NCI-H1105 treated with DMSO at 0.1 percent for 48 hours (cell line): ENCODE data around the gene PCDH8.

Source experiments
- DNase-seq: peaks from one replicate; lab custom pipeline; 2025; lab: John Stamatoyannopoulos, UW

Gene PCDH8

DNA sequence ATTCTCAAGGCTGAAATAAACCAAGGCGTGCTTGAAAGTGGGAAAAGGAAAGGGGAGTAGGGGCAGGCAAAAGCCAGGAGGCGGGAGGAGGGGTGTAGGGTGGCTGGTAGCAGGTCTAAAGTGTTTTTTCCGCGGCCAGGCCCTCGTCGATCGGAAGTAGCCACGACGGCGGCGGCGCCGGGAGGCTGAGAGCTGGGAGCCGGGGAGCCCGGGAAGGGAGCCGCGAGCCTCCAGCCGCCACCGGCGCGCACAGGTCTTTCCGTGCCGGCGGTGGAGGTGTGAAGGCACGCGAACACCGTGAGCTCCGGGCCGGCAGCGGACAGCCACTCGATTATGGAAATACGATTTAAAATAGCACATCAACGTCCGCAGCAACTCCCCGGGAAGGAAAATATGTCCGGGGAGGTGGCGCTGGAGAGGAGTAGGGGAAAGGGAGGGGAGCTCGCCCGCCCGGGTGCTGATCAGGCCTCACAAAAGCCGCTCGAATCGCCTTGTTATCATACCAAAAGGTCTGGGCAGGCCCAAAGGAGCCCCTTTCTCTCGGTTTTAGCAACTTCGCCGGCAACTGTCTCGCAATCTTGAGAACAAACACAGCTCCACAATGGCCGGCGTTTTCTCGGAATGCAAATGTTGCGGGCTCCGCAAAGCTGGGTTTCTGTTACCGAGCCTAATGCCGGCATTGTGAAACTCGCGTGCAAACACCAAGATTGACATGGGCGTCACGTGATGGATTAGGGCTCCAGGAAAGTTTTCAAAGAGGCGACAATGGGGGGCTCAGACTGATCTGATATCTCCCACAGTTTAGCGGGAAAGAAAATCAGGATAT, 2.9 kb upstream of the PCDH8 start:
- DNase-seq = peak; percentile 29

- DNase-seq = peak; percentile 33
Measured at GRCh38 chr13:52850396-52851136, 2.1 kb upstream of the PCDH8 start.

- DNase-seq = no peak
Measured at GRCh38 chr13:52850072-52850395, 1.6 kb upstream of the PCDH8 start.

- DNase-seq = peak; percentile 34
Measured at GRCh38 chr13:52849291-52850071, 1.0 kb upstream of the PCDH8 start.

- no peak for DNase-seq
Measured at GRCh38 chr13:52847682-52848432, 583 bp downstream of the PCDH8 start.

DNA sequence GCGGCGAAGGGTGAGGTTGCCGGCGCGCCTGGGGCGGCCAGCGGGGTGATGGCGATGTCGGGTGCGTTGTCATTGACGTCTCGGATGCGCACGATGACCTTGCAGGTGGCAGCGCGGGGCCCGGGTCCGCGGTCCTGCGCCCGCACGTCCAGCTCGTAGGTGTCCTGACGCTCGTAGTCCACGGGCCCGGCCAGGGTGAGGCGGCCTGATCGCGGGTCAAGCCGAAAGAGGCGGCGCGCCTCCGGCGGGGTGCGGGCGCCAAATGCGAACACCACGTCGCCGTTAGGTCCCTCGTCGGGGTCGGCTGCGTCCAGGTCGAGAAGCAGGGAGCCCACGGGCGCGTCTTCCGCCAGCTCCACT, 1.1 kb downstream of the PCDH8 start:
- no peak for DNase-seq

DNA sequence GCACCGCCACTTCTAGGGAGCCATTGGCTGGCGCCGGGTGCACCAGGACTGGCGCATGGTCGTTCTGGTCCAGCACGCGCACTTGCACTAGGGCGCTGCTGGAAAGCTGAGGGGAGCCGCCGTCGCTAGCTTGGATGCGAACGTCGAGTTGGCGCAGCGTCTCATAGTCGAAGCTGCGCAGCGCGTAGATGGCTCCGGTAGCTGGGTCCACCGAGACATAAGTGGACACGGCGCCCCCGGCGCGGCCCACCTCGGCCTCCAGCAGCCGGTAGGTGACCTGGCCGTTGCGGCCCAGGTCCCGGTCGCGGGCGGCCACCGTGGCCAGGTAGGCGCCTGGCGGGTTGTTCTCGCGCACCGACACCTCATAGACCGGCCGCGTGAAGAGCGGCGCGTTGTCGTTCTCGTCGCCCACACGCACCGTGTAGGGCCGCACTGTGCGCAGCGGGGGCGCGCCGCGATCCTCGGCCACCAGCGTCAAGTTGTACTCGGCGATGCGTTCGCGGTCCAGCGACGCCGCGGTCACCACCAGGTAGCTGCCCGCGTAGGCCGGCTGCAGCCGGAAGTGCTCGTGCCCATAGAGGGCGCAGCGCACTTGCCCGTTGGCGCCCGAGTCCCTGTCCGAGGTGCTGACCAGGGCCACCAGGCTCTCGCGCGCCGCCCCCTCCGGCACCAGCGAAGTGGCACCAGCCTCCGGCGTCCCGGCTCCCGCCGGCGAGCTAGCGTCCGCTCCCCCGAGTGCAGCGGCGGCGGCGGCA, 1.7 kb downstream of the PCDH8 start:
- no peak for DNase-seq

- DNase-seq = no peak
Measured at GRCh38 chr13:52845766-52846566, 2.5 kb downstream of the PCDH8 start.

- DNase-seq = peak; percentile 48
Measured at GRCh38 chr13:52845334-52845761, 3.1 kb downstream of the PCDH8 start.

GRCh38 chr13:52844836-52845235, 3.6 kb downstream of the PCDH8 start:
- DNase-seq = no peak

- peak; percentile 24 for DNase-seq
Measured at GRCh38 chr13:52842441-52842840, 6.0 kb downstream of the PCDH8 start.

DNA sequence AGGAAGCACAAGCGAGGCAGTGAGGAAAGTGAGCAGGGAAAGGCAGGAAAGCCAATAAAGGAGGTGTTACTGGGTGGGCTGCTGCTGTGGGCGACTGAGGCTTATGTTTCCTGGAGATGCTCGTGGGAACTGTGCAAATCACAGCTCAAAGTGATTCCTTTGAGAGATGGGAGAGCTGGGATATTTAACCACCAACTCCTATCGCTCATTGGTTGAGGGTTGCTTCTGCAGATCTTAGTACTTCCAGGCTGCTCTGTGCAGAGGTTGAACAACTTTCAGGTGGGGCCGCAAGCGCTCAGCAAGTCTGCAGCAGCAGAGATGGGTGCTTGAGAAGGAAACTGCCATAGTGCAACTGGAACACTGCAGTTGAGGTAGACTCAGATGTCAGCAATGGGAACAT, 8.4 kb downstream of the PCDH8 start:
- no peak for DNase-seq

DNA sequence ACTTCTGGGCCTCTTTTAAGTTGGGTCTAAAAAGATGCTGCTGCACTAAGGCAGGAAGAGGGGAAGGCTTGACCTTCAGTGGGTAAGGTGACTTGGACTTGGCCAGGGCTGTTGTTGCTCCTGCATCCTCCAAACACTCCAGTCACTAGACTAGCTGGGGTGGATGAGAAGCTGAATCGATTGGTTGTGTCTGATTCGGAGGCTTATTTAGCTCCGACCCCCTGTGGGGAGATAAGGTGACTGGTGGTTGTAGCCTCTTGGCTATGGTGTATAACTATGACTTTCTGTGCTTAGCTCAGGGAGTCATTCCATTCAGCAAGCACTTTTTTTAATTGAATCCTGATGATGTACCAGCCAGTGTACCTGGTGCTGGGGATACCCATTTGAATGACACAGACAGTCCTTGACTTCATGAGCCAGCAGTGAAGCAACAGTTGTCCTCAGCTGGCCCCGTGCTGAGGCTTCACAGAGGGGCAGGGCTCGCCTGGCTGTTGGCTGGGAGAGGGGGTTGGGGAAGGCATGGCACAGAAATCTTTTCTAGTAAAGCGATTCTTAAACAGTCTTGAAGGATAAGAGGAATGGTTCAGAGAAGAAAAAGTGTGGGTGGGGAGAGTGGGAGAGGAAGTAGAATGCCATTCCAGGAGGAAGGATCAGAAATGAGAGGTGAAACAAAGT, 9.9 kb downstream of the PCDH8 start:
- DNase-seq = no peak

DNA sequence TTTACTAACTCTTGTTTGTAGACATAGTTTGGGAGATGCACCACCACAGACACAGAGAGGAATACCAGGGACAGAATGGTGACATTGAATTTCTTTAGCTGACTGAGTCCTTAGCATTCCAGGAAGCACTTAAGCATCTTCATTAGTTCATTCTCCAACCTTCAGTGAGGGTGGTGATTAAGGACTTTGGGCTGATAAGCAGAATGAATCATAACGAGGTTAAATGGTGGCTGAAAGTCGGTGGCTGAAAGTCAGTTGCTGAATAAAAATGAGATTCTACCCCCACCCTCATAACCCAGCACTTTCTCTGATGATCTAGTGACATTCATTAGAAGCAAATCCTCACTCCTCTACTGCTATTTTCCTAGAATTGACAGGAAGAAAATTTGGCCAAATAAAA, 10.6 kb downstream of the PCDH8 start:
- no peak for DNase-seq

DNA sequence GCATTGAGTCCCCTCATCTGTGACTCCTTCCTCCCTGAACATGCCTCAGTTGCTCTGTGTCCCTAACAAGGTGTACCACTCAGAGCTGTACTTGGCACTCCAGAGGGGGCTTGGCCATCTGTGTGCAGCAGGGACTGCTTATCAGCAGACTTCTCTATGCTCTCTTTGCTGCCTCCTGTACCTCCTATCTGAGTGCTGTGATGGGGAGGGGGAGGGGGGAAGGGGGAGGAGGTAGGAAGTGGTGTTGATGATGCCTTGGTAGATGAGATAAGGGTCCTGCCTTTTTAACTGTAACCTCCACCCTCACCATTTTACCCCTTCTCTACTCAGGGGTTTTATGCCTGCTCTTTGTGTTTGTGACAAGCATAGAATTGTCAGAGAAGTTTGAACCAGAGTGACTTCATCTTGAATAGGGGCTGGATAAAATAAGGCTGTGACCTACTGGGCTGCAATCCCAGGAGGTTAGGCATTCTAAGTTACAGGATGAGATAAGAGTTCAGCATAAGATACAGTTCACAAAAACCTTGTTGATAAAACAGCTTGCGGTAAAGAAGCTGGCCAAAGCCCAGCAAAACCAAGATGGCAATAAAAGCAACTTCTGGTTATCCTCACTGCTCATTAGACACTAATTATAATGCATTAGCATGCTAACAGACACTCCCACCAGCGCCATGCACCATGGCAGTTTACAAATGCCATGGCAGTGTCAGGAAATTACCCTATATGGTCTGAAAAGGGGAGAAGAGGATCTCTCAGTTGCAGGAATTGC, 13.2 kb downstream of the PCDH8 start:
- no peak for DNase-seq

DNA sequence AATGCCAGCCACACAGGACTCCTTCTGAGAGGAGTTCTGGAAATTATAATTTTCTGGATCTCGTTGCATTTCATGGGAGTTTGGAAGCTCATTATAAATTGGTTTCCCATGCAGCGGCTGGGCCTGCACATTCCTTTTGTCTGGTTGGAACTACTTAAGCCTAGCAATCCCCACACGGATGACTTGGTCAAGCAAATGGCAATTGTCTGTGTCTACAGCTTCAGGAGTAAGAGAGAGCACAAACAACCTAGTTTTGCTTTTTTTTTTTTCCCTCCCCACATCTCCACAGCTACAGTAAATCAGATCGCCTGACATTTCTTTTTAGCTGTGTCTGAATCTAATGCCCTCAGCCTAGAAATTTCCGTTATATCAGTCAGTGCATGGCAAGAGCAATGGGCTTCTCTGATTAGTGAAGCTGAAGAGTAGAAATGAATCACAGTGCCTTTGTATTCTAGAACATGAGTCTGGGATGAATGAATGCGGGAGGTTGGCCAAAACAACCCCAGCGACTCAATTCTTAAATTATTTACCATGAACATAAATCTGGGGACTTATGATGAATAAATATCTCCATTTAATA, 15.1 kb downstream of the PCDH8 start:
- DNase-seq = no peak

GRCh38 chr13:52832313-52832712, 16.1 kb downstream of the PCDH8 start:
- peak; percentile 71 for DNase-seq

DNA sequence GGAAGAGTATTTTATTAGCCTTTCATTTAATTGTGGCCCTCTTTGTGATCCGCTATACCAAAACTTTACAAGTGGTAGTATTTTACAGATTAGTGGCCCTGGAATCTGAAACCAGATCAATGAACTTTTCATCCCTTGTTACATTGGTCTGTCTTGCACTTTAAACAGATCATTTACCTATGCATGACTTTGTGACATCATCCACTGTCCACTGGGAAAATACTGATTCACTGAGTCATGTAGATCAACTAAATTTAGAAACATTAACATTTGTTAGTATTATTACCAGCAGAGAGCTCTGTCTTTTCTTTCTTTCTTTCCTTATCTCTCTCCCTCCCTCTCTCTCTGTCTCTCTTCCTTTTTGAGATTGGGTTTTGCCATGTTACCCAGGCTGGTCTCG, 17.5 kb downstream of the PCDH8 start:
- no peak for DNase-seq

DNA sequence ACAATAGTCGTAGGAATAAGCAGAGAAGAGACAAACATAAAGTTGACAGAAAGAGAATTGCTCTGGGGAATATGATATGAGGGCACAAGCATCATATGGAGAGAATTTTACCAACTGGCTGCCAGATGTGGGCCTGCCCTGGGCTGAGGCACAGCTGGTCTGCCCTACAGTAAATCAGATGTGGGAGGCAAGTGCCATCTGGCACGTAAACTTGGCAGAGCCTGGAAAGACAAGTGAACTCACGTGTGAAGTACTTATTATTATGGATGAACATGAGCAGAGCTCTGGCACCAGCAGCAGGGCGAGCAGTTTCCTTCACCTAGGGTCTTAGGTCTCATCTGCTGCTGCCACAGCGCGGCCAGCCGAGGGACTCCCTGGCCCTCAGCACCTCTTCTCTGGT, 20.6 kb downstream of the PCDH8 start:
- DNase-seq = peak; percentile 56
